GM21619 (cell line): Measurements from ENCODE around the gene CPT1A.

Source experiments
- ATAC-seq: cut with Tn5 transposase; IDR thresholded peaks from one replicate; pipeline ENCODE4 v1.9.1; 2021; ENCODE audit not compliant: unreplicated experiment

CPT1A gene

DNA sequence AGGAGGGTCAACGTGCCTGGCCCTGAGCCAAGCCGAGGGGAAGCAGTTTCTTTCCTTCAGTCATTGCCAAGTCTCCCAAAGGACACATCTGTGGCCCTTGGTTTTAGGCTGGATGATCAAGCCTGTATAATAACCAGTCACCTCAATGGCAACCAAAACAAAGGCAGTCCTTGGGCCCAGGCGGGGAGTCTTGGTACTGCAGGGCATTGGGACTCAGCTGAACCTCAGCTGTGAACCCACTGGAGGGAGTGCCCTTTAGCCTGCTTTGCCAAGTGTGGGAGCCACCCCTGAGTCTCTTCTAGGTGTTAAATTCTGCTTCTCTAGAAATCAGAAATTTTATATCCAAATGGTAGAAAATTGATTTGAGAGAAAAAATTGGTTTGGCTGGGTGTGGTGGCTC lies 36.9 kb downstream of the CPT1A start:
- ATAC-seq = no peak

DNA sequence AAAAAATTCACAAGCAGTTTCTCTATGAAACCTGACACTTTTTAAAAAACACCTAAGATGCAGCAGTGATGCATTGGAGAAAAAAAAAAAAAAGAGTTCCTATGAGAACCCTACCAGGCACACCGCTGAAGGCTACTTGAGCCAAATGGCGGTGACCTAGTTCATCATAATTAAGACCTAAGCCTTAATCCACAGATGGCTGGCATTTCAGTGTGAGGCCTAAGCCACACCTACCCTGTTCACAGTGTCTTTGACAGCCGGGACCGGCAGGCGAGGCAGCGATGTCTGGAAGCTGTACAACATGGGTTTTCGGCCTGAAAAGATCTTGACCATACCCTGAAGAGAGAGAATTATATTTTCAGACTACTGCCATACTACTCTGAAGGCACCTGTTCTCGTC lies 38.0 kb downstream of the CPT1A start:
- ATAC-seq = no peak

DNA sequence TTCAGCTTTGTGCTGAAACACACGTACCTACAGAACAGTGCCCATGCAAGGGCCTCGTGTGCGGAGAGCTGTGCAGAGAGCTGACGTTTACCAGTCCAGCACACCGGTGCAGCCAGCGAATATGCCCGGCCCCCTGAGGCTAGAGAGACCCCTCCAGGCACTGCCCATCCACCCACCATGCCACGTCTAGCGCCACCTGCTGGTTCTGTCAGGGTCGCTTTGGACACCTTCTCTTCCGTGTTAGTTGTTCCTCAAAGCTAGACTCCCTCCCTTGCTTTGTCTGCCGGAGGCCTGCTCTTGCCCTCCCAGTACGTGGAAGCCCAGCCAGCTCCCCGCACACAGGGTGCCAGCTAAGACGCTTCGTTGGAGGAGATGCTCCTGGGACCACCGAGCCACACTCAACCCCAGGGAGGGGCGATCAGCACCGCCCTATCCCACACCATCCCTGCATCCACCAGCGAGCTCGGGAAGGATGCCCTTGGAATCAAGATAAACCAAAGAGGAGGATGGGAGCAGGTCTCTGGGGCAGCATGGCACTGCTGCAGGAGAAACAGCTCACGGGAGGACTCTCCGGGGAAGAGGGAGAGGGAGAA lies 43.4 kb downstream of the CPT1A start:
- ATAC-seq = no peak

DNA sequence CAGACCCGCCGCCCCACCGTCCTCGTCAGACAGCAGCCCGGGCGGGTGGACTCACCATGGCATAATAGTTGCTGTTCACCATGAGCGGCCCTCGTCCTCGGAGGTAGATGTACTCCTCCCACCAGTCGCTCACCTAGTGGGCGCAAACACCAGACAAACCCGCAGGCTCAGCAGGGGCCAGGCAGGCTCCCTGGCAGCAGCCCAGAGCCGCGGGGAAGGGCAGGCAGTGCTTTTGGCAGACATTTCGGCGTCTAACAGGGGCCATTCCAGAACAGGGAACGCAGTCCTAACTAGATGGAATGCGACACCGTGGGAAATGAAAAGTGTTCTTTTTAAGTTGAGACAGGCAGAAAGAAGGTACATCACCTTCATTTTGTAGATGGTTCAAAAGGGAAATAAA lies 44.9 kb downstream of the CPT1A start:
- no peak for ATAC-seq

DNA sequence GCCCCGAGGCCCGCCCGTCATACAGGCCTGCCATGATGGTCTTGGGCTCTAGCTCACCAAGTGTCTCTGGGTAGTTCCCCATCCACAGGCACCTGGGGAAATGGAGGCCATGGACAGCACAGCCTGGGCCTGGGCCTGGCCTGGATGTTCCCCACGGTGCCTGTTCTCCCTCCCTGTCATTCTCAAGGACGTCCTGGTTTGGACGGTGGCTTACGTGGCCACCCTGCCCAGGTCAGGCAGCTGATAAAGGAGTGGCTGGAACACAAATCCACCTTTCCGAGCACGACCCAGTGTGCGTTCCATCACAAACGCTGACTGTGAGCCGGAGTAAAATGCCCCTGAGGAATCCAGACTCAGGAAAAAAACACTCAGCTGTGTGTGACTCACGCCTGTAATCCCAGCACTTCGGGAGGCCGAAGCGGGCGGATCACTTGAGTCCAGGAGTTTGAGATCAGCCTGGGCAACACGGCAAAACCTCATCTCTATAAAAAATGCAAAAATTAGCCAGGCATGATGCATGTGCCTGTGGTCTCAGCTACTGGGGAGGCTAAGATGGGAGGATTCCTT lies 49.2 kb downstream of the CPT1A start:
- ATAC-seq = no peak

DNA sequence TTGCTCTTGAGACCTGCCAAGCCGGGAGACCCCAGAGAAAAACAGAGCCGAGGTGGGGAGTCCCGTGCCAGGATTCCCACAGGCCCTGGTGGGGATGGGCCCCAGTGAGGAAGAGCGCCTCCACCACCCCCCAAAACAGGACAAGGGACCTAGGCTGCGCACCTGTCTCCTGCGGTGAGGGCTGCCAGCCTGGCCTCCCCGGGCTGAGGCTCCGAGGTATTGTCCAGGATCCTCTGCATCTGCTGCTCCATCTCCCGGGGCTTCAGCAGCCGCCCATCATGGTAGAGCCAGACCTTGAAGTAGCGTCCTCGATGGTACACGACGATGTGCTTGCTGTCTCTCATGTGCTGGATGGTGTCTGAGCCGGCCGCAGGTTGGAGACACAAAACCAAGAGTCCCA lies 57.1 kb downstream of the CPT1A start:
- no peak for ATAC-seq

DNA sequence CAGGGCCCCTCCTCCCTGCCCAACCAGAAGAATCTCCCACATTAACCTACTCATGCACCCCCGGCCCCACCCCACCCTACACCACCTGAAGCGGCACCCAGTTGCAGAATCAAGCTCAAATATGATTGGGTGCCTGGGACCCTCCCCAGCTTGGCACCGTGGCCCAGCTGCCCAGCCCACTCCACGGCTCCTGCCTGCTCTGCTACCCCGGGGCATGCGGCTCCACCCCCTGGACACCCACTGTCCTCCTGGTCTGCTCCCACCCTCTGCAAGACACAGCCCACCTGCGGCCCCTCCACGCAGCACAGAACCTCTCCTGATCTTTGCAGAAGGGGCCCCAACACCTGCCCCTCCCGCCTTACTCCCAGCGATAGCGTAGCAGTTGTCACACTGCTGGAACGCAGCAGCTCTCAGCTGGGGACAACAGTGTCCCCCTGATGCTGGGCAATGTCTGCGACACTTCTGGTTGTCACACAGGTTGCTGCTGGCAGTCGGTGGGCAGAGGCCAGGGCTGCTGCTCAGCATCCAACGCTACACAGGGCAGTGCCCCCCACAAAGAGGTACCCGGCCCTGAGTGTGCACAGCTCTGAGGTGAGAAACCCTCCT lies 58.4 kb downstream of the CPT1A start:
- no peak for ATAC-seq

DNA sequence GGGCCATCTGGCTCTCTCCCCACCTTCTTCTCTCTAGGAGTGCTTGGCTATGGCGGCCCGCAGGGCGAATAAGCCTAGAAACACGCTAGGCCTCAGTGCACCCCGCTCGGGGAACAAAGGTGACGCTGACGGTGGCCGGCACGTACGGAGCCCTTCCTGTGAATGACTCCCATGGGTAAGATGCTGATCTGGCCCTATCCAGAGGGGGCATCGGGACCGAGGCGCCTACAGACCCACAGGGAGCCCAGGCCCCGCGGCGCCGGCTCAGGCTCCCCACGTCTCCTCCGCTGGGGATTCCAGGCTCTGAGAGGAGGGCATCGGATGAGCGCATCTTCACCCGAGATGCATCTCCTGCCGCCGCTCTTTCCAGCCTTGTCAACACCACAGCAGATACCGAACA lies 59.0 kb downstream of the CPT1A start:
- no peak for ATAC-seq

DNA sequence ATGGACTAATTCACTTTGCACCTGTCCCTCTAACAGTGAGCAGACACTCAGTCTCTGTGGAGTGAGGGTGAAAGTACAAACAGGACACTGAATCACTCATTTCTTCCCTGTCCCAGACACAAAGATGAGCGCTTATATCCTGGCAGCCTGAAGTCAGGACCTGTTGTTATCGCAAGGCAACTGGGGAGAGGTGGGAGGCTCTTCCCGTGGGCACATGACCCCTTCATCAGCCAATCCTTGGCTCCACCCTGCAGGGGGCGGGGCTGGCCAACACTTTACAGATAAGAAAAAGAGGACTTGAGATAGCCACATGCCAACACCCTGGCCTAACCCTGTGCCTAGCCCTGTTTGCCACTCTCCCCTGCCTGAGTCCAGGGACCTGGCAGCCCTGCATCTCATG lies 60.9 kb downstream of the CPT1A start:
- no peak for ATAC-seq

DNA sequence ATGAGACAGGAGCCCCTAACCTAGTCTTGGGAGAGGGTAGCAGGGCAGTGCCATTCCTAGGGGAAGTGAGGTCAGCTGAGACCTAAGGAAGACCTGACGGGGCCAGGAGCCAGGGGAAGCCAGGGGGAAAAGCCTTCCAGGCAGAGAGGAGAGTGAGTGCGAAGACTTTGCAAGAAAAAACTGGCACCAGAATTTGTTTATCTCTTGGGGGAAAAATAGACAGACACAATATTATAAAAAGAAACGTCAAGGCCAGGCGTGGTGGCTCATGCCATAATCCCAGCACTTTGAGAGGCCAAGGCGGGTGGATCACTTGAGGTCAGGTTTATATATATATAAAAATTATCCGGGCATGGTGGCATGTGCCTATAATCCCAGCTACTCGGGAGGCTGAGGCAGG lies 63.5 kb downstream of the CPT1A start:
- no peak for ATAC-seq

DNA sequence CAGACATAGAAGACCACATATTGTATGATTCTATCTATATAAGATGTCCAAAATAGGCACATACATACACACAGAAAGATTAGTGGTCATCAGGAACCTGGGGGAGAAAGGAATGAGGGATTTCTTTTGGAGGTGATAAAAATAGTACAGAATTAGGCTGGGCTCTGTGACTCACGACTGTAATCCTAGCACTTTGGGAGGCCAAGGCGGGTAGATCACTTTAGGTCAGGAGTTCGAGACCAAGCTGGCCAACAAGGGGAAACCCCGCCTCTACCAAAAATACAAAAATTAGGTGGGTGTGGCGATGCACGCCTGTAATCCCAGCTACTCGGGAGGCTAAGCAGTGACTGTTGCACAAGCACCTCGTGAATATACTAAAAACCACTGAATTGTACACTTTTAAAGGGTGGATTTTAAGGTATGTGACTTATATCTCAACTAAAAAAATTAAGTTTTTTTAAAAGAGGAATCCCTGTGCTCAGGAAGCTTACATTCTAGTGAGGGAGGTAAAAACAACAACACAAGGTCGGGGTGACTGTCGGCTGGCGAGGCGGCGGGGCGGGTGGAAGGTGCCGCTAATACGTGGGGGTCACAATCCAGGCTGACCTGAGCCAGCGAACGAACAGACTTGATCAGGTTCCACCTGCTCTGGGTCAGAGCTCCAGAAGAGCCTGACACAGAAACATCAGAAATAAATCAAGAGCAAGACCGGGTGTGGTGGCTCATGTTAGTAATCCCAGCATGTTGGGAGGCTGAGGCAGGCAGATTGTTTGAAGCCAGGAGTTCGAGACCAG lies 65.1 kb downstream of the CPT1A start:
- ATAC-seq = no peak

DNA sequence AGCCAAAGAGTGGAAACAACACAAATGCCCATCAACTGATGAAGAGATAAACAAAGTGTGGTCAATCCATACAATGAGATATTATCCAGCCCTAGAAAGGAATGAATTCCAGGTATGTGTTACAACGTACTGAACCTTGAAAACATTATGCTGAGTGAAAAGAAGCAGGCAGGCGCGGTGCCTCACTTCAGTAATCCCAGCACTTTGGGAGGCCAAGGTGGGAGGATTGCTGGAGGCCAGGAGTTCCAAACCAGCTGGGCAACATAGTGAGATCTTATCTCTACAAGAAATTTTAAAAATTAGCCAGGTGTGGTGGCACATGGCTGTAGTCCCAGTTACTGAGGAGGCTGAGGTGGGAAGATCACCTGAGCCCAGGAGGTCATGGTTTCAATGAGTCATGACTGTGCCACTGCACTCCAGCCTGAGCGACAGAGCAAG lies 65.7 kb downstream of the CPT1A start:
- ATAC-seq = no peak

DNA sequence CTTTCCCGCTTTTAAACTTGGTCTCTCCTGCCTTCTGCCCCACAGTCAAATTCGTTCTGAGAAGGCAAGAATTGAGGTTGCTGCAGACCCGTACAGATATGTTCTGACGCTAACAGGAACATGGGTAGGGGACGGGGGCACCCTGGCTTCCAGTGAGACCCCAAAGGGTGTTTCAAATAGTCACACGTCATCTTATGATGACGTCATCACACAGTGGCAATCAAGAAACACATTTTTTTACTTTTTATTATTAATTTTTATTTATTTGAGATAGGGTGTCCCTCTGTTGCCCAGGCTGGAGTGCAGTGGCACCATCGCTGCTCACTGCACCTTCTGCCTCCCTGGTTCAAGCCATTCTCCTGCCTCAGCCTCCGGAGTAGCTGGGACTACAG lies 67.5 kb downstream of the CPT1A start:
- ATAC-seq = no peak

DNA sequence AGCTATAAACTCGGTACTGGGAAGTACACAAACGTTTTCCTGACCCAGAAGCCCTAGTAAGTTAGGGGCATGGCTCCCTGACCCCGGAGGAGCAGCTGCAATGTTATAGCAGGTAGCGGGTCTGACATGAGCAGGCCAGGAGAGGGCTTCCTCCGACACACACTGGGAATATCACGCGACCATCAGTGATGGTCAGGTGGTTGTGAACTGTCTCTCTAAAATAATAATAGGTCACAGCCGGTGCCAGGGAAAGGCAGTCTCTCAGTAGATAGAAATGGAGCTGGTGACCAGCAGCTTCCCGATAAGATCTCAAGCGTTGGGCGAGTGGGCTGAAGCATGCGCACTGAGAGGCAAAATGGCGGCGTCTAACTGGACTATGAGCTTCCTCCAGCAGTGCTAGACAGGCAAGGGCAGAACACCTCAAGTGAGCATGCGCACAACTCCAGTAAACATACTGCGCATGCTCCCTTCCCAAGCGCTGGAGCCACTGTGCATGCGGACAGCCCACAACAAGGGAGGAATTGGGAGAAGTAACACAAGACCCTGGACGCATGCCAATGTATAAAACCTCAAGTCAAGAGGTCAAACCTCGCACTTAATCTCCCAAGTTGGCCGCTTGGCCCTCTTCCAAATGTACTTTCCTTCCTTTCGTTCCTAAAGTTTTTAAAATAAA lies 68.1 kb downstream of the CPT1A start:
- no peak for ATAC-seq

DNA sequence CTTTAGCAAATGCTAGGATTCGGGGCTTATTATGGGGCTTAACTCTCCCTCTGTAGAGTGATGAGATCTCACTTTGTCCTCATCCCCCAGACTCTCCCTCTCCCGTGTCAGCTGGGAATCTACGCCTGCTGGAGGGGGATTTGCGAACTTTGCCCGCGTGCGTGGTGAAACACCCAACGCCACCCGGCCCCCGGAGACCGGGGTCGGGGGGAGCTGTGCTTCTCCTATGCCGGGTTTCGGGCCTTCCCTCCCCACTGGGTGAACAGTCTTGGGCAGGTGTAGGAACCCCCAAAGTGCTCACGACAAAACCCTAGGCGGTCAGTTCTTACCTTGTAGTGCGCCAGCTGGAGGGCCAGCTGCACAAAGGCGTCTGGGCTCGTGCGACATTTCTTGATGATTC lies 68.8 kb downstream of the CPT1A start:
- no peak for ATAC-seq

DNA sequence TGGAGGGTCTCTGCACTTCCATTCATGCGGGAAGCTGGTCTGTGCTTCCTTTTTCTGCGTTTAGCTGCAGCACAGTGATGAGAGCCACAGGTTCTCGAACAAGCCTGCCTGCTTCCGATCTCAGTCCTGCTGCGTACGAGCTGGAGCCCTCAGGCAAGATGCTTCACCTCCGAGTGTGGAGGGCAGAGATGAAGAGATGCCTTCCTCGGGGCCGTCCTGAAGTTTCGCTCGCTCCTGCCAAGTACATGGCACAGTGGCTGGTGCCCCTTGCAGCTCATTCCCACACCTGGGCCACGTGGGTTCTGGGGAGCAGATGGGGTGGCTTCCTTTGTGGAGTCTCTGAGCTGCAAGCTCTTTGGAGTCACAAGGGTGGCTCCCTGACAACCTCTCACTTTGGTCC lies 70.9 kb downstream of the CPT1A start:
- no peak for ATAC-seq

DNA sequence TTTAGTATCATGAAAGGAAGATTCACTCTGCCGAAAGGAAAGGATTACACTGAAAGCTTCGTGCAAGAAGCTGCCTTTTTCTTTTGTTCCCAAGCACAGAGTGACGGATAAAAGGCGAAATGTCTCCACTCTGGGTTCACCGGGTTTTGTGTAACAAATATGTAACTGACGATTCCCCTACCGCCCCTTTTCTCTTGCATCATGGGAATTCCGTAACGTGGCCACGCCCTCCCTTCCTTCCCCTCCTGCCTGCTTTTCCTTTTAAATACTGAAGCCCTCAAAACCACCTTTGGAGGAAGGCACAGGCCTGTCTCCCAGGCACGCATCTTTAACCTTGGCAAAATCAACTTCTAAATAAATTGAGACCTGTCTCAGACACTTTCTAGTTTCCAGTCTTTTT lies 74.0 kb downstream of the CPT1A start:
- no peak for ATAC-seq

DNA sequence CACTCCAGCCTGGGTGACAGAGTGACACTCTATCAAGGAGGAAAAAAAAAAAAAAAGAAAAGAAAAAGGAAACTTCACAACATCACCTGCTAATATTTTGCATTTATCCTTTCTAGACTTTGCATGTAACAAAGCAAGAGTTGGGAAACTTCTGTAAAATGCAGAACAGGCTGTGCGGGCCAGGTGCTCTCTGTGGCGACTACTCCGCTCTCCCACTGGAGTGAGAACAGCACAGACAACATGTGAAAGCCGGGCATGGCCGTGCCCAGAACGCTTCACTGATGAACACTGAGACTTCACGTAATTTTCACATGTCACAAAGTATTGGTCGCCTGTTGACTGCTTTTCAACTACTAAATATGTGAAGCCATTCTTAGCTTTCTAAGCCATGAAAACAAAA lies 74.9 kb downstream of the CPT1A start:
- no peak for ATAC-seq

DNA sequence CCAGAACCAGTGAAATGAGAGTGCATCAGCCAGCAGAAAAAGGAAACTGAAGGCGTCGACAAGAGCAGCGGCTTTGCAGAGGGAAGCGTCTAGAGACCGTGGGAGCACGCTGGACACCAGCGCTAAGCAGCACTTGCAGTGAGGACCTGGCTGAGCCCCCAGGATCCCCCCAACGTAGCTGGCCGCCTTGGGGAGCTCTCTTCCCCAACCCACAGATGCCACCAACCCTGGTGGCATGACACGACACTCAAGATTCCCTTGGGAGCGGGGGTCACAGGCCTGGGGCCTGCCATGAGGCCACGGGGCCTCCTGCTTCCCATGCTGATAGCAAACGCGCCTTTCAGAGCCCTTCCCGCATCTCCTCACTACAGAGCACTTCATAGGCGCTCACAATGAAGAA lies 77.0 kb downstream of the CPT1A start:
- ATAC-seq = no peak

DNA sequence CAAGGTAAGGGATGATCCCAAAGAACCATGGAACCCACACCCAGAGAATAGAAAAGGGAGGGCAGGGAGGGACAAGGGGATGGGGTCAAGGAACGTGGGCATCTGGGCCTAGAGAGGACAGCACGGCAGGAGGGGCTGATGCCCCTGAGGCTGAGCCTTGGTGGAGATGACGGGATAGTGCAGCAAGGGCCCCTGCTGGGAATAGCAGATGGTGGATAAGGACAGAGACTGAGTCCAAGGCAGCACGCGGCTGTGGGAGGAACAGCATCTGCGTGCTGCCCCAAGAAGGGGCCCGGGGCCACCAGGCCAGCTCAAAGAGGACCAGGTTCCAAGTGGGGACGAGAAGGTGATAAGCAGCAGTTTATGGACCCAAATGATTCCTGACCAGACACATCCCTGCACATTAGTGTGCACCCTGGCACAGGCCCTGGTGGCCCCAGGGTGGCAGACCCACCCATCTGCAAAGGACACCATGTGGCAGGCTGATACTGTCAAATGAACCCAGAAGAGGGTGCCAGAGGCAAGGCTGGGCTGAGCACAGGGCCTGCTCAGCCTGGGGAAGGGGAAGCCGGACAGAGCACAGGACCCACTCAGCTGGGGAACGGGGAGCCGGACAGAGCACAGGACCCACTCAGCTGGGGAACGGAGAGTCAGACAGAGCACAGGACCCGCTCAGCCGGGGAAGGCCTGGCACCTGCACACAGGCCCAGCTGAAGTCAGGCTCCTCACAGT lies 77.6 kb downstream of the CPT1A start:
- no peak for ATAC-seq

DNA sequence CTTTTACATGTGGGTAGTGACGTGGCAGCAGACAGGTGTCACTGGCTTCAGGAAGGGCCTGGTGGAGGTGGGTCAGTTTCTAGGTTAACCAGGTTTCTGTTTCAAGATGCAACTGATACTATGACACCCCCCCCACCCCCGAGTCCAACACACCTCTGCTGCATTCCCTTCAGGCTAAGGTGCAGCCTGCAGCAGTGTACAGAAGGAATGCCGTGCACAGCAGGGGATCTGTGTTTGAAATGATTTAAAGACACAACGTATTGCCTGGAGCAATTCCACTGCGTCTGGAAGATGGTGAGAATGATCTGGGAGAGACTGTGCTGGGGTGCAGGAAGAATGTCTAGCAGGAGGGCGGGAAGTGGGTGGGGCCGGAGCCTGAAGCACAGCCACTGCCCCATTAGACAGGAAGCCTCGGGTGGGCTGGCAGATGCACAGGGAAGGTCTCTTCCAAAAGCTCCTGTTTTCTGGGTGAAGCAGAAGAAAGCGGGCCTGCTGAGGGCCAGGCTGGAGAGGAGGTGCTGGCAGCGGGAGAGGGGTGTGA lies 78.5 kb downstream of the CPT1A start:
- no peak for ATAC-seq
